NT2/D1 (cell line): ENCODE measurements around the gene MCFD2.

ENCODE experiments used
- DNase-seq: peaks from one replicate; pipeline ENCODE4 v3.0.0-alpha.2; 2011; ENCODE audit warnings: low read depth, low spot score
- H3K27me3 ChIP-seq: 2 replicates; pipeline ENCODE4 v1.6.0; 2011; ENCODE audit warnings: mild to moderate bottlenecking; ENCODE audit not compliant: insufficient read length, insufficient read depth
- H3K36me3 ChIP-seq: 2 replicates; pipeline ENCODE4 v1.6.1; 2011; ENCODE audit warnings: mild to moderate bottlenecking, low read length, mixed read lengths; ENCODE audit not compliant: insufficient read depth, insufficient read length
- H3K4me1 ChIP-seq: 2 replicates; pipeline ENCODE4 v1.5.1; 2011; ENCODE audit not compliant: insufficient read depth, insufficient read length
- H3K4me3 ChIP-seq: 2 replicates; pipeline ENCODE4 v1.5.1; 2011; ENCODE audit warnings: low read depth; ENCODE audit not compliant: insufficient read length
- H3K9ac ChIP-seq: 2 replicates; pipeline ENCODE4 v1.6.0; 2011; ENCODE audit warnings: low read depth; ENCODE audit not compliant: insufficient read length
- H3K9me3 ChIP-seq: 2 replicates; pipeline ENCODE4 v1.5.1; 2011; ENCODE audit warnings: mild to moderate bottlenecking, low read length; ENCODE audit not compliant: insufficient read depth
- SUZ12 ChIP-seq: IDR thresholded peaks from 2 replicates; pipeline ENCODE4 v1.6.1; 2011; ENCODE audit not compliant: insufficient read length, insufficient read depth; ENCODE audit errors: extremely low read depth
- YY1 ChIP-seq: IDR thresholded peaks from 2 replicates; pipeline ENCODE4 v1.6.1; 2011; ENCODE audit not compliant: insufficient read length, insufficient read depth
- ZNF274 ChIP-seq: IDR thresholded peaks from 2 replicates; pipeline ENCODE4 v1.6.1; 2011; ENCODE audit warnings: mild to moderate bottlenecking, low read depth, low read length

The MCFD2 gene

GRCh38 chr2:46893269-46893939, 22.2 kb downstream of the MCFD2 start:
- Histone ChIP-seq H3K4me1 (no peaks in the 10 kb centered on the region), H3K9ac (no peak overlapping the region), H3K36me3 (no peaks in the 10 kb centered on the region), H3K27me3 (no peaks in the 10 kb centered on the region), H3K9me3 (no peaks in the 10 kb centered on the region), H3K4me3 (no peak overlapping the region)
- no peak for DNase-seq
- TF ChIP-seq SUZ12 (no peak), ZNF274 (no peak), YY1 (no peak)

GRCh38 chr2:46891956-46892553, 23.6 kb downstream of the MCFD2 start:
- DNase-seq: no peak
- Histone ChIP-seq H3K9me3 (no peaks in the 10 kb centered on the region), H3K36me3 (no peaks in the 10 kb centered on the region), H3K4me1 (no peaks in the 10 kb centered on the region), H3K27me3 (no peaks in the 10 kb centered on the region), H3K4me3 (no peak overlapping the region), H3K9ac (no peak overlapping the region)
- TF ChIP-seq SUZ12 (no peak), YY1 (no peak), ZNF274 (no peak)

GRCh38 chr2:46888421-46888952, 27.1 kb downstream of the MCFD2 start:
- DNase-seq: no peak
- no peak overlapping the region for H3K4me3 ChIP-seq
- no peak for TF ChIP-seq YY1
- TF ChIP-seq ZNF274: no peak
- no peak for TF ChIP-seq SUZ12
- H3K4me1 ChIP-seq: no peaks in the 10 kb centered on the region
- no peak overlapping the region for H3K9ac ChIP-seq
- no peaks in the 10 kb centered on the region for H3K27me3 ChIP-seq
- H3K36me3 ChIP-seq: no peaks in the 10 kb centered on the region
- no peaks in the 10 kb centered on the region for H3K9me3 ChIP-seq

- no peak for DNase-seq
These were observed 28.3 kb downstream of the MCFD2 start for GRCh38 chr2:46887028-46887885.

GRCh38 chr2:46886268-46887027, 29.2 kb downstream of the MCFD2 start:
- DNase-seq: no peak
- no peaks in the 10 kb centered on the region for H3K9me3 ChIP-seq
- no peak overlapping the region for H3K9ac ChIP-seq
- no peaks in the 10 kb centered on the region for H3K36me3 ChIP-seq
- no peaks in the 10 kb centered on the region for H3K4me1 ChIP-seq
- no peak overlapping the region for H3K4me3 ChIP-seq
- no peaks in the 10 kb centered on the region for H3K27me3 ChIP-seq
- no peak for TF ChIP-seq YY1
- TF ChIP-seq SUZ12: no peak
- no peak for TF ChIP-seq ZNF274

More at GRCh38 chr2:46887028-46887885, 28.3 kb downstream of the MCFD2 start:
- Histone ChIP-seq H3K9ac (no peak overlapping the region), H3K4me3 (no peak overlapping the region), H3K9me3 (no peaks in the 10 kb centered on the region), H3K36me3 (no peaks in the 10 kb centered on the region), H3K4me1 (no peaks in the 10 kb centered on the region), H3K27me3 (no peaks in the 10 kb centered on the region)
- TF ChIP-seq YY1 (no peak), ZNF274 (no peak), SUZ12 (no peak)

GRCh38 chr2:46885376-46885775, 30.2 kb downstream of the MCFD2 start:
- Histone ChIP-seq H3K36me3 (no peaks in the 10 kb centered on the region), H3K9me3 (no peaks in the 10 kb centered on the region), H3K9ac (no peak overlapping the region), H3K4me3 (no peak overlapping the region), H3K4me1 (no peaks in the 10 kb centered on the region), H3K27me3 (no peaks in the 10 kb centered on the region)
- DNase-seq: no peak
- TF ChIP-seq YY1 (no peak), SUZ12 (no peak), ZNF274 (no peak)
